Stimulated activated CD8-positive, alpha-beta memory T cell treated with anti-CD3 and anti-CD28 coated beads, Interleukin-2, amount 100 ng/mL, for 48 hours (primary cell): ENCODE measurements around the gene VPS11.
"Not testable (repeated sequence)": the region's sequence is repeated elsewhere in the genome, so short reads cannot be mapped to it uniquely, and the experiment has no call there.

Source experiments
- DNase-seq, 2 donors: peaks; one replicate each; pipeline ENCODE4 v3.0.0-alpha.2; 2020; ENCODE audit warnings: low read depth in 2 of 2

VPS11 gene

GRCh38 chr11:119103161-119103664 lies 35.6 kb downstream of the VPS11 start:
- DNase-seq: not testable (repeated sequence)

- DNase-seq: no peak
Observed at GRCh38 chr11:119103793-119104192, 36.2 kb downstream of the VPS11 start.

GRCh38 chr11:119106564-119107537 lies 39.2 kb downstream of the VPS11 start, which contains the start of gene C2CD2L:
TSS of gene C2CD2L (plus strand) at chr11:119107344. CDS start at chr11:119107742, 398 bp downstream.
- DNase-seq: peak; percentile 85 to 86

- DNase-seq: no peak
Observed at GRCh38 chr11:119107538-119108145, 40.0 kb downstream of the VPS11 start.

GRCh38 chr11:119108146-119108856 lies 40.7 kb downstream of the VPS11 start:
- no peak for DNase-seq

- DNase-seq: no peak
Observed at GRCh38 chr11:119108857-119109221, 41.2 kb downstream of the VPS11 start.

- DNase-seq: no peak
Observed at GRCh38 chr11:119109843-119110242, 42.2 kb downstream of the VPS11 start.

GRCh38 chr11:119110439-119110838 lies 42.8 kb downstream of the VPS11 start:
- no peak for DNase-seq

- DNase-seq: no peak
Observed at GRCh38 chr11:119111361-119111925, 43.8 kb downstream of the VPS11 start.

GRCh38 chr11:119112314-119113020 lies 44.8 kb downstream of the VPS11 start:
- DNase-seq: no peak

GRCh38 chr11:119113716-119114115 lies 46.1 kb downstream of the VPS11 start:
- DNase-seq: no peak

GRCh38 chr11:119114351-119114750 lies 46.7 kb downstream of the VPS11 start:
- no peak for DNase-seq

- no peak for DNase-seq
Observed at GRCh38 chr11:119115484-119116234, 48.0 kb downstream of the VPS11 start.

GRCh38 chr11:119116235-119116594 lies 48.6 kb downstream of the VPS11 start:
- no peak for DNase-seq

- DNase-seq: no peak
Observed at GRCh38 chr11:119116601-119117000, 49.0 kb downstream of the VPS11 start.

GRCh38 chr11:119117004-119117706 lies 49.5 kb downstream of the VPS11 start:
- no peak for DNase-seq

- no peak for DNase-seq
Observed at GRCh38 chr11:119118227-119118626, 50.6 kb downstream of the VPS11 start.

- DNase-seq: no peak
Observed at GRCh38 chr11:119118946-119119345, 51.3 kb downstream of the VPS11 start.

- no peak for DNase-seq
Observed at GRCh38 chr11:119120639-119121007, 53.0 kb downstream of the VPS11 start.
